Fibroblast of lung (primary cell): ENCODE results near the gene PER2. TPM values are rescaled to one million over a fixed set of nuclear protein-coding genes. Genes with fewer than 3 reads are reported as not detected.
"Not testable (repeated sequence)": the region's sequence is repeated elsewhere in the genome, so short reads cannot be mapped to it uniquely, and the experiment has no call there.

Experiments
- DNase-seq, 2 donors: peaks; one replicate each; pipeline versions ENCODE4 v3.0.0 to v3.0.0-alpha.2; 2010; ENCODE audit warnings: low read depth in 2 of 2
- H2AFZ ChIP-seq: 2 replicates; pipeline ENCODE4 v1.5.1; 2012; ENCODE audit warnings: low read length, control low read depth, inconsistent platforms
- H3K27ac ChIP-seq: 2 replicates; pipeline ENCODE4 v1.5.1; 2011; ENCODE audit warnings: low read length, control low read depth; ENCODE audit not compliant: insufficient read depth
- H3K27me3 ChIP-seq: 2 replicates; pipeline ENCODE4 v1.5.1; 2011; ENCODE audit warnings: mild to moderate bottlenecking, low read length; ENCODE audit not compliant: control insufficient read depth, insufficient read depth
- H3K36me3 ChIP-seq: 2 replicates; pipeline ENCODE4 v1.5.1; 2011; ENCODE audit warnings: low read length; ENCODE audit not compliant: control insufficient read depth, insufficient read depth
- H3K4me1 ChIP-seq: 2 replicates; pipeline ENCODE4 v1.5.1; 2011; ENCODE audit warnings: low read length; ENCODE audit not compliant: control insufficient read depth, insufficient read depth; ENCODE audit errors: extremely low read depth
- H3K4me2 ChIP-seq: 2 replicates; pipeline ENCODE4 v1.5.1; 2011; ENCODE audit warnings: low read length, control low read depth; ENCODE audit not compliant: insufficient read depth; ENCODE audit errors: extremely low read depth
- H3K4me3 ChIP-seq, 4 experiments: fragments of 200-600 bp in 1 of 4; sonication (generic) in 1 of 4; replicated peaks in 1 of 4; 2 replicates each; pipeline ENCODE4 v1.5.1; 2011 to 2016; ENCODE audit warnings: low read length in 4 of 4, low read depth in 3 of 4, mild to moderate bottlenecking in 3 of 4, control low read depth in 2 of 4, inconsistent platforms in 1 of 4, mixed read lengths in 1 of 4; ENCODE audit not compliant: insufficient read depth in 1 of 4; ENCODE audit errors: control extremely low read depth in 1 of 4
- H3K79me2 ChIP-seq: 2 replicates; pipeline ENCODE4 v1.5.1; 2012; ENCODE audit warnings: mild to moderate bottlenecking, low read length, inconsistent platforms; ENCODE audit not compliant: control insufficient read depth, insufficient read depth
- H3K9ac ChIP-seq: 2 replicates; pipeline ENCODE4 v1.5.1; 2011; ENCODE audit warnings: mild to moderate bottlenecking, low read length, control low read depth; ENCODE audit not compliant: insufficient read depth
- H3K9me3 ChIP-seq: 2 replicates; pipeline ENCODE4 v1.5.1; 2012; ENCODE audit warnings: low read depth, low read length; ENCODE audit not compliant: control insufficient read depth, insufficient read depth
- H4K20me1 ChIP-seq: 2 replicates; pipeline ENCODE4 v1.5.1; 2011; ENCODE audit warnings: low read length; ENCODE audit not compliant: control insufficient read depth, insufficient read depth; ENCODE audit errors: extremely low read depth
- CTCF ChIP-seq, 2 donors: IDR thresholded peaks in 1 of 2; conservative IDR thresholded peaks in 1 of 2; 1 replicate in 1 of 2; 2 replicates in 1 of 2; pipeline ENCODE4 v1.5.1; 2011 to 2012; ENCODE audit warnings: low read length in 2 of 2, control low read depth in 1 of 2, inconsistent platforms in 1 of 2, low read depth in 1 of 2, mild to moderate bottlenecking in 1 of 2
- EZH2 ChIP-seq: IDR thresholded peaks from 2 replicates; pipeline ENCODE4 v1.5.1; 2012; ENCODE audit warnings: low read length, control low read depth, mild to moderate bottlenecking; ENCODE audit errors: missing control alignments
- polyA plus RNA-seq, 2 donors: library from polyadenylated mRNA; depleted of rRNA in 1 of 2; stranded (reverse) in 1 of 2; unstranded in 1 of 2; fragments of >200 nt; gene quantifications; 2 replicates each; pipeline ENCODE4 v1.2.1, GENCODE V29; 2011 to 2012; ENCODE audit warnings: missing spikeins in 1 of 2
- total RNA-seq: library from RNA; depleted of rRNA; stranded (reverse); fragments of >200 nt; gene quantifications from 2 replicates; pipeline ENCODE4 v1.2.1, GENCODE V29; 2014

PER2 gene
- total and polyA plus RNA-seq, 2 donors (not counting 1 experiment from before 2014, with no cell fraction given) = 1.9 to 4.6 TPM

- H3K79me2 ChIP-seq = no peaks in the 10 kb centered on the region
- DNase-seq = no peak
- no peak for TF ChIP-seq CTCF (conservative IDR thresholded peaks at IDR 0.05 in 1 of 2, IDR thresholded peaks at IDR 0.05 in 1 of 2; ENCODE audit: low read depth in 1 of 2, low read length in 2 of 2)
- no peak for TF ChIP-seq EZH2
- H4K20me1 ChIP-seq = no peaks in the 10 kb centered on the region
- H3K9ac ChIP-seq = no peak overlapping the region
- no peaks in the 10 kb centered on the region for H3K27me3 ChIP-seq
- no peak overlapping the region for H2AFZ ChIP-seq
- H3K36me3 ChIP-seq = no peaks in the 10 kb centered on the region
- H3K4me1 ChIP-seq = no peaks in the 10 kb centered on the region
- no peak overlapping the region for H3K27ac ChIP-seq
- H3K9me3 ChIP-seq = no peaks in the 10 kb centered on the region
- H3K4me2 ChIP-seq = no peak overlapping the region
- H3K4me3 ChIP-seq = no peak overlapping the region
Observed at GRCh38 chr2:238277695-238278094, 10.7 kb downstream of the PER2 start.

GRCh38 chr2:238274152-238274865, 14.1 kb downstream of the PER2 start:
- Histone ChIP-seq H3K27me3 (no peaks in the 10 kb centered on the region), H3K79me2 (no peaks in the 10 kb centered on the region), H3K4me2 (no peak overlapping the region), H4K20me1 (no peaks in the 10 kb centered on the region), H3K27ac (no peak overlapping the region), H3K4me1 (no peaks in the 10 kb centered on the region), H2AFZ (no peak overlapping the region), H3K4me3 (no peak overlapping the region), H3K9ac (no peak overlapping the region), H3K9me3 (no peaks in the 10 kb centered on the region), H3K36me3 (peaks cover 2% of the 10 kb centered on the region)
- TF ChIP-seq CTCF (conservative IDR thresholded peaks at IDR 0.05 in 1 of 2, IDR thresholded peaks at IDR 0.05 in 1 of 2; ENCODE audit: low read depth in 1 of 2, low read length in 2 of 2) (no peak), EZH2 (no peak)
- no peak for DNase-seq

GRCh38 chr2:238273433-238273832, 15.0 kb downstream of the PER2 start:
- not testable (repeated sequence) for H3K36me3 ChIP-seq, H3K4me2 ChIP-seq, H3K4me1 ChIP-seq, H2AFZ ChIP-seq, H3K79me2 ChIP-seq, H3K27me3 ChIP-seq, DNase-seq, H3K9ac ChIP-seq, H4K20me1 ChIP-seq, H3K9me3 ChIP-seq, H3K27ac ChIP-seq, H3K4me3 ChIP-seq
